ENCODE data around the gene KIAA0513.

DNA sequence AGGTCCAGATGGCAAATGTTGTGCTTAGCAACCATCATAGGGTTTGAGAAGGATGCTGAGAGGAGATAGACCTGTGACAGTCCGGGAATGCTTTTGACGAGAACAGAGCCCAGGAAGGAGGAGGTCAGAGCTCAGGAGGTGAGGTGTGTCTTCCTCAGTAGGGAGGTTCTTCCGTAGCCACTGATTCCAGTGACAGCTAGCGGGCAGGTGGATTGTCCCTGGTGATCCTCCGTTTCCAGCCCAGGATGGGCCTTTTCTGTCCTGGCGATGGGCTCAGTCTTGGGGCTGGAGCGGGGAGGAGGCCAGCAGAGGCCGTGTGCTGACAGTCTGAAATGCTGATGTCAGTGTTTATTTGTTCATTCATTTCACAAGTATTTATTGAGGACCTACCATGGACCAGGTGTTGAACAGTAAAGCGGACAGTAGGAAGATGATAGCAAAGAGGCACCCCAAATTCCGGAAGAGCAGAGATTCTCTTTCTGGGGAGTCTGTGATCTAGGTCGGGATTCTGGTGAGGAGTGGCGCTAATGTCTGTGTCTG, 38.8 kb downstream of the KIAA0513 start:
- TF ChIP-seq POLR2A (IDR thresholded peaks at IDR 0.05) = no peak
- TF ChIP-seq, protein P1, sequence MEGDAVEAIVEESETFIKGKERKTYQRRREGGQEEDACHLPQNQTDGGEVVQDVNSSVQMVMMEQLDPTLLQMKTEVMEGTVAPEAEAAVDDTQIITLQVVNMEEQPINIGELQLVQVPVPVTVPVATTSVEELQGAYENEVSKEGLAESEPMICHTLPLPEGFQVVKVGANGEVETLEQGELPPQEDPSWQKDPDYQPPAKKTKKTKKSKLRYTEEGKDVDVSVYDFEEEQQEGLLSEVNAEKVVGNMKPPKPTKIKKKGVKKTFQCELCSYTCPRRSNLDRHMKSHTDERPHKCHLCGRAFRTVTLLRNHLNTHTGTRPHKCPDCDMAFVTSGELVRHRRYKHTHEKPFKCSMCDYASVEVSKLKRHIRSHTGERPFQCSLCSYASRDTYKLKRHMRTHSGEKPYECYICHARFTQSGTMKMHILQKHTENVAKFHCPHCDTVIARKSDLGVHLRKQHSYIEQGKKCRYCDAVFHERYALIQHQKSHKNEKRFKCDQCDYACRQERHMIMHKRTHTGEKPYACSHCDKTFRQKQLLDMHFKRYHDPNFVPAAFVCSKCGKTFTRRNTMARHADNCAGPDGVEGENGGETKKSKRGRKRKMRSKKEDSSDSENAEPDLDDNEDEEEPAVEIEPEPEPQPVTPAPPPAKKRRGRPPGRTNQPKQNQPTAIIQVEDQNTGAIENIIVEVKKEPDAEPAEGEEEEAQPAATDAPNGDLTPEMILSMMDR (IDR thresholded peaks at IDR 0.05) = no peak
- no peak for TF ChIP-seq EP300 (IDR thresholded peaks at IDR 0.05)

All from tibial nerve (tissue), 4 donors.